ENCODE results near the gene DFFB. TPM values are rescaled to one million over a fixed set of nuclear protein-coding genes. Genes with fewer than 3 reads are reported as not detected.

The DFFB gene
- total and polyA plus RNA-seq, 2 donors (not counting 3 experiments of a cell fraction or from before 2014, with no cell fraction given): 11.7 to 11.8 TPM

GRCh38 chr1:3876716-3877115, 19.4 kb downstream of the DFFB start:
- H3K9me1 ChIP-seq (replicated peaks; ENCODE audit: control insufficient read depth, extremely low read depth, insufficient read depth, low read length): no peaks in the 10 kb centered on the region
- no peak for FAIRE-seq
- no peaks in the 10 kb centered on the region for H3K79me2 ChIP-seq (ENCODE audit: control insufficient read depth, insufficient read depth, low read length)
- TF ChIP-seq GATA2 (IDR thresholded peaks at IDR 0.05; ENCODE audit: insufficient read depth, insufficient read length, low read depth, low read length): no peak
- no peak for TF ChIP-seq CTCF (IDR thresholded peaks at IDR 0.05; ENCODE audit: extremely low read depth in 1 of 2, insufficient read depth in 1 of 2, low read depth in 1 of 2, low read length in 2 of 2)
- TF ChIP-seq MAX (IDR thresholded peaks at IDR 0.05; ENCODE audit: insufficient read depth, insufficient read length): no peak
- no peak for TF ChIP-seq EZH2 (IDR thresholded peaks at IDR 0.05; ENCODE audit: borderline replicate concordance, low read depth, low read length, severe bottlenecking)
- no peak for TF ChIP-seq JUN (IDR thresholded peaks at IDR 0.05; ENCODE audit: borderline replicate concordance, insufficient read depth, insufficient read length, low read depth)
- no peak for TF ChIP-seq POLR2A (IDR thresholded peaks at IDR 0.05; ENCODE audit: low read depth, low read length)
- TF ChIP-seq FOS (IDR thresholded peaks at IDR 0.05; ENCODE audit: borderline replicate concordance, insufficient read depth, low read length): no peak
- no peak for TF ChIP-seq MYC (IDR thresholded peaks at IDR 0.05; ENCODE audit: low read depth, low read length)
- no TSS peak for BruUV-seq (replicated peaks)
- H3K4me1 ChIP-seq (ENCODE audit: control insufficient read depth, extremely low read depth, insufficient read depth, low read length): no peaks in the 10 kb centered on the region
- intact Hi-C loops (cut with micrococcal nuclease) (no loop called here), dilution Hi-C loops (cut with MboI; ENCODE audit: extremely low pct_ligation_motif_present, low sequenced_read_pairs) (no loop called here)
- H3K27me3 ChIP-seq (ENCODE audit: control insufficient read depth in 2 of 2, insufficient read depth in 2 of 2, low read length in 2 of 2): no peaks in the 10 kb centered on the region
- H4K20me1 ChIP-seq (replicated peaks; ENCODE audit: control insufficient read depth, extremely low read depth, insufficient read depth, low read length): no peaks in the 10 kb centered on the region
- no peak overlapping the region for H3K27ac ChIP-seq (ENCODE audit: insufficient read depth, low read depth, low read length)
- H3K4me3 ChIP-seq (replicated peaks in 1 of 3; ENCODE audit: insufficient read depth in 1 of 3, low read depth in 1 of 3, low read length in 3 of 3): no peak overlapping the region
- peaks cover 4% of the 10 kb centered on the region for H3K9me3 ChIP-seq (replicated peaks; ENCODE audit: control insufficient read depth, insufficient read depth, low read length)
- H2AFZ ChIP-seq (ENCODE audit: low read depth, low read length): no peak overlapping the region
- ChIA-PET CTCF (no interaction called here), POLR2A (no interaction called here)
- peaks cover 0 to 15% of the 10 kb centered on the region in 2 experiments for H3K36me3 ChIP-seq (ENCODE audit: control insufficient read depth in 2 of 2, extremely low read depth in 1 of 2, insufficient read depth in 2 of 2, low read length in 2 of 2)
- H3K9ac ChIP-seq (replicated peaks; ENCODE audit: extremely low read depth, insufficient read depth, low read length): no peak overlapping the region
- H3K4me2 ChIP-seq (ENCODE audit: insufficient read depth, low read length): no peak overlapping the region
- no peak for DNase-seq (ENCODE audit: low read depth, low spot score)
